GM21526 (cell line): Measurements from ENCODE around the gene TOE1.
"Not testable (repeated sequence)": the region's sequence is repeated elsewhere in the genome, so short reads cannot be mapped to it uniquely, and the experiment has no call there.

ENCODE experiments used
- ATAC-seq: cut with Tn5 transposase; IDR thresholded peaks from one replicate; pipeline ENCODE4 v1.9.1; 2021; ENCODE audit warnings: moderate library complexity; ENCODE audit not compliant: unreplicated experiment, low FRiP score

TOE1 gene

GRCh38 chr1:45339789-45340558 is at the start of gene TOE1, which contains the start of gene MUTYH:
TSS of gene TOE1 (plus strand) at chr1:45340170. CDS start at chr1:45340253, 83 bp downstream.
TSS of gene MUTYH (minus strand) at chr1:45340440. CDS start at chr1:45334505, 5,935 bp downstream.
- ATAC-seq = peak; percentile 78

- not testable (repeated sequence) for ATAC-seq
Measured at GRCh38 chr1:45291002-45291401, 49.0 kb upstream of the TOE1 start.

- no peak for ATAC-seq
Measured at GRCh38 chr1:45291716-45292115, 48.3 kb upstream of the TOE1 start.

GRCh38 chr1:45297666-45298356 is 42.2 kb upstream of the TOE1 start:
- no peak for ATAC-seq

GRCh38 chr1:45299296-45299695 is 40.7 kb upstream of the TOE1 start:
- no peak for ATAC-seq

- ATAC-seq = no peak
Measured at GRCh38 chr1:45299981-45300668, 39.8 kb upstream of the TOE1 start.

- ATAC-seq = no peak
Measured at GRCh38 chr1:45300669-45300997, 39.3 kb upstream of the TOE1 start.

- no peak for ATAC-seq
Measured at GRCh38 chr1:45302505-45303150, 37.3 kb upstream of the TOE1 start.

- ATAC-seq = peak; percentile 59
Measured at GRCh38 chr1:45303520-45304310, 36.3 kb upstream of the TOE1 start.

GRCh38 chr1:45304311-45305081 is 35.5 kb upstream of the TOE1 start:
- no peak for ATAC-seq

- no peak for ATAC-seq
Measured at GRCh38 chr1:45305231-45305630, 34.7 kb upstream of the TOE1 start.

- no peak for ATAC-seq
Measured at GRCh38 chr1:45306319-45306718, 33.7 kb upstream of the TOE1 start.

- ATAC-seq = no peak
Measured at GRCh38 chr1:45306905-45307304, 33.1 kb upstream of the TOE1 start.

- ATAC-seq = no peak
Measured at GRCh38 chr1:45314266-45314665, 25.7 kb upstream of the TOE1 start.

GRCh38 chr1:45317166-45317565 is 22.8 kb upstream of the TOE1 start:
- ATAC-seq = no peak

- no peak for ATAC-seq
Measured at GRCh38 chr1:45319761-45320160, 20.2 kb upstream of the TOE1 start.

GRCh38 chr1:45321444-45321843 is 18.5 kb upstream of the TOE1 start:
- no peak for ATAC-seq

GRCh38 chr1:45322486-45323040 is 17.4 kb upstream of the TOE1 start:
- no peak for ATAC-seq

GRCh38 chr1:45325851-45326506 is 14.0 kb upstream of the TOE1 start:
- ATAC-seq = no peak
